Measurements from ENCODE around the gene ZKSCAN5.
A peak's percentile ranks its signal among the peaks of the same experiment; 100 is the strongest.
"Not testable (repeated sequence)": the region's sequence is repeated elsewhere in the genome, so short reads cannot be mapped to it uniquely, and the experiment has no call there.

Gene ZKSCAN5

GRCh38 chr7:99535667-99536066 lies 31.2 kb downstream of the ZKSCAN5 start:
- H3K9ac ChIP-seq (ENCODE audit: low read length): no peak overlapping the region
- no peak overlapping the region for H3K4me3 ChIP-seq (ENCODE audit: low read length)
- peaks cover 34% of the 10 kb centered on the region for H3K36me3 ChIP-seq (ENCODE audit: control insufficient read depth, insufficient read depth, low read length, severe bottlenecking)
- H3K4me1 ChIP-seq (ENCODE audit: control insufficient read depth, insufficient read depth, low read length): no peaks in the 10 kb centered on the region
- no peaks in the 10 kb centered on the region for H3K27me3 ChIP-seq (replicated peaks; ENCODE audit: control insufficient read depth, insufficient read depth, low read length)
- DNase-seq (ENCODE audit: low read depth): no peak
- peaks cover 70% of the 10 kb centered on the region for H3K9me3 ChIP-seq (ENCODE audit: control insufficient read depth, low read length)

- no peaks in the 10 kb centered on the region for H3K4me1 ChIP-seq (ENCODE audit: control insufficient read depth, insufficient read depth, low read length)
- no peak overlapping the region for H3K4me3 ChIP-seq (ENCODE audit: low read length)
- H3K9me3 ChIP-seq (ENCODE audit: control insufficient read depth, low read length): peaks cover 50% of the 10 kb centered on the region
- DNase-seq (ENCODE audit: low read depth): no peak
- no peak overlapping the region for H3K9ac ChIP-seq (ENCODE audit: low read length)
- no peaks in the 10 kb centered on the region for H3K36me3 ChIP-seq (ENCODE audit: control insufficient read depth, insufficient read depth, low read length, severe bottlenecking)
- H3K27me3 ChIP-seq (replicated peaks; ENCODE audit: control insufficient read depth, insufficient read depth, low read length): no peaks in the 10 kb centered on the region
These were observed 34.9 kb downstream of the ZKSCAN5 start for GRCh38 chr7:99539213-99539811.

- Histone ChIP-seq H3K27me3 (replicated peaks; ENCODE audit: control insufficient read depth, insufficient read depth, low read length) (no peaks in the 10 kb centered on the region), H3K9ac (ENCODE audit: low read length) (no peak overlapping the region), H3K36me3 (ENCODE audit: control insufficient read depth, insufficient read depth, low read length, severe bottlenecking) (no peaks in the 10 kb centered on the region), H3K4me3 (ENCODE audit: low read length) (peak overlapping the region; percentile 0), H3K4me1 (ENCODE audit: control insufficient read depth, insufficient read depth, low read length) (no peaks in the 10 kb centered on the region), H3K9me3 (ENCODE audit: control insufficient read depth, low read length) (peaks cover 41% of the 10 kb centered on the region)
- DNase-seq (ENCODE audit: low read depth): no peak
These were observed 36.1 kb downstream of the ZKSCAN5 start for GRCh38 chr7:99540542-99540941.

- H3K36me3 ChIP-seq (ENCODE audit: control insufficient read depth, insufficient read depth, low read length, severe bottlenecking): no peaks in the 10 kb centered on the region
- DNase-seq (ENCODE audit: low read depth): no peak
- no peaks in the 10 kb centered on the region for H3K4me1 ChIP-seq (ENCODE audit: control insufficient read depth, insufficient read depth, low read length)
- H3K9me3 ChIP-seq (ENCODE audit: control insufficient read depth, low read length): peaks cover 38% of the 10 kb centered on the region
- H3K9ac ChIP-seq (ENCODE audit: low read length): no peak overlapping the region
- H3K27me3 ChIP-seq (replicated peaks; ENCODE audit: control insufficient read depth, insufficient read depth, low read length): no peaks in the 10 kb centered on the region
- H3K4me3 ChIP-seq (ENCODE audit: low read length): peak overlapping the region; percentile 17
These were observed 36.8 kb downstream of the ZKSCAN5 start for GRCh38 chr7:99541212-99541611.

- no peak for DNase-seq (ENCODE audit: low read depth)
- no peak overlapping the region for H3K9ac ChIP-seq (ENCODE audit: low read length)
- H3K4me1 ChIP-seq (ENCODE audit: control insufficient read depth, insufficient read depth, low read length): no peaks in the 10 kb centered on the region
- peaks cover 42% of the 10 kb centered on the region for H3K9me3 ChIP-seq (ENCODE audit: control insufficient read depth, low read length)
- peaks cover 12% of the 10 kb centered on the region for H3K36me3 ChIP-seq (ENCODE audit: control insufficient read depth, insufficient read depth, low read length, severe bottlenecking)
- no peaks in the 10 kb centered on the region for H3K27me3 ChIP-seq (replicated peaks; ENCODE audit: control insufficient read depth, insufficient read depth, low read length)
- H3K4me3 ChIP-seq (ENCODE audit: low read length): no peak overlapping the region
These were observed 38.7 kb downstream of the ZKSCAN5 start for GRCh38 chr7:99543081-99543671.

- Histone ChIP-seq H3K4me3 (ENCODE audit: low read length) (no peak overlapping the region), H3K4me1 (ENCODE audit: control insufficient read depth, insufficient read depth, low read length) (no peaks in the 10 kb centered on the region), H3K9ac (ENCODE audit: low read length) (no peak overlapping the region), H3K27me3 (replicated peaks; ENCODE audit: control insufficient read depth, insufficient read depth, low read length) (no peaks in the 10 kb centered on the region), H3K9me3 (ENCODE audit: control insufficient read depth, low read length) (peaks cover 38% of the 10 kb centered on the region), H3K36me3 (ENCODE audit: control insufficient read depth, insufficient read depth, low read length, severe bottlenecking) (peaks cover 17% of the 10 kb centered on the region)
- no peak for DNase-seq (ENCODE audit: low read depth)
These were observed 39.5 kb downstream of the ZKSCAN5 start for GRCh38 chr7:99543916-99544315.

- Histone ChIP-seq H3K9me3 (ENCODE audit: control insufficient read depth, low read length) (peaks cover 28% of the 10 kb centered on the region), H3K36me3 (ENCODE audit: control insufficient read depth, insufficient read depth, low read length, severe bottlenecking) (peaks cover 17% of the 10 kb centered on the region)
- H3K4me3 ChIP-seq (ENCODE audit: low read length); H3K9ac ChIP-seq (ENCODE audit: low read length); DNase-seq (ENCODE audit: low read depth); H3K4me1 ChIP-seq (ENCODE audit: control insufficient read depth, insufficient read depth, low read length); H3K27me3 ChIP-seq (replicated peaks; ENCODE audit: control insufficient read depth, insufficient read depth, low read length): not testable (repeated sequence)
These were observed 40.8 kb downstream of the ZKSCAN5 start for GRCh38 chr7:99545308-99545707.

GRCh38 chr7:99549545-99549944 lies 45.1 kb downstream of the ZKSCAN5 start:
- not testable (repeated sequence) for DNase-seq (ENCODE audit: low read depth); H3K9me3 ChIP-seq (ENCODE audit: control insufficient read depth, low read length)
- H3K36me3 ChIP-seq (ENCODE audit: control insufficient read depth, insufficient read depth, low read length, severe bottlenecking): peaks cover 17% of the 10 kb centered on the region

GRCh38 chr7:99551334-99551733 lies 46.9 kb downstream of the ZKSCAN5 start:
- Histone ChIP-seq H3K4me1 (ENCODE audit: control insufficient read depth, insufficient read depth, low read length) (peaks cover 9% of the 10 kb centered on the region), H3K27me3 (replicated peaks; ENCODE audit: control insufficient read depth, insufficient read depth, low read length) (no peaks in the 10 kb centered on the region), H3K36me3 (ENCODE audit: control insufficient read depth, insufficient read depth, low read length, severe bottlenecking) (peaks cover 22% of the 10 kb centered on the region)

More at GRCh38 chr7:99549545-99549944, 45.1 kb downstream of the ZKSCAN5 start:
- H3K27me3 ChIP-seq (replicated peaks; ENCODE audit: control insufficient read depth, insufficient read depth, low read length); H3K9ac ChIP-seq (ENCODE audit: low read length); H3K4me3 ChIP-seq (ENCODE audit: low read length); H3K4me1 ChIP-seq (ENCODE audit: control insufficient read depth, insufficient read depth, low read length): not testable (repeated sequence)

GRCh38 chr7:99551767-99552463 lies 47.5 kb downstream of the ZKSCAN5 start, which contains the start of gene FAM200A:
Gene FAM200A, minus strand, starts transcription at chr7:99552114. Its CDS starts 3,707 bp downstream, at chr7:99548407.
- H3K9me3 ChIP-seq (ENCODE audit: control insufficient read depth, low read length): peaks cover 9% of the 10 kb centered on the region
- H3K4me3 ChIP-seq (ENCODE audit: low read length): peak within 1 kb of the TSS; percentile 99
- peaks cover 10% of the 10 kb centered on the region for H3K4me1 ChIP-seq (ENCODE audit: control insufficient read depth, insufficient read depth, low read length)
- H3K27me3 ChIP-seq (replicated peaks; ENCODE audit: control insufficient read depth, insufficient read depth, low read length): no peaks in the 10 kb centered on the region
- H3K36me3 ChIP-seq (ENCODE audit: control insufficient read depth, insufficient read depth, low read length, severe bottlenecking): peaks cover 22% of the 10 kb centered on the region
- peak; percentile 96 for DNase-seq (ENCODE audit: low read depth)
- H3K9ac ChIP-seq (ENCODE audit: low read length): peak within 1 kb of the TSS; percentile 99

More at GRCh38 chr7:99551334-99551733, 46.9 kb downstream of the ZKSCAN5 start:
- Histone ChIP-seq H3K4me3 (ENCODE audit: low read length) (peak overlapping the region; percentile 99), H3K9ac (ENCODE audit: low read length) (peak overlapping the region; percentile 99), H3K9me3 (ENCODE audit: control insufficient read depth, low read length) (peaks cover 9% of the 10 kb centered on the region)
- peak; percentile 26 for DNase-seq (ENCODE audit: low read depth)

- Histone ChIP-seq H3K9me3 (ENCODE audit: control insufficient read depth, low read length) (no peaks in the 10 kb centered on the region), H3K36me3 (ENCODE audit: control insufficient read depth, insufficient read depth, low read length, severe bottlenecking) (peaks cover 11% of the 10 kb centered on the region), H3K9ac (ENCODE audit: low read length) (no peak overlapping the region), H3K27me3 (replicated peaks; ENCODE audit: control insufficient read depth, insufficient read depth, low read length) (no peaks in the 10 kb centered on the region), H3K4me3 (ENCODE audit: low read length) (no peak overlapping the region), H3K4me1 (ENCODE audit: control insufficient read depth, insufficient read depth, low read length) (peaks cover 18% of the 10 kb centered on the region)
- DNase-seq (ENCODE audit: low read depth): no peak
These were observed 48.6 kb downstream of the ZKSCAN5 start for GRCh38 chr7:99553039-99553438.
